K562 (cell line): ENCODE measurements around the gene HSPB1. TPM values are rescaled to one million over a fixed set of nuclear protein-coding genes. Genes with fewer than 3 reads are reported as not detected.

ENCODE experiments used
- ATAC-seq: fragments of 200-7000 bp; cut with Tn5 transposase; 3 replicates; pipeline ENCODE4 v1.9.1; 2020; ENCODE audit warnings: moderate library complexity
- BruUV-seq: library from RNA; stranded (reverse); fragments of 400-500 nt; replicated peaks from 2 replicates; lab custom pipeline; 2021; lab: Mats Ljungman, UMichigan
- CTCF ChIA-PET: fragments of 300-600 bp; formaldehyde crosslinking; extraction: SDS; loops from one replicate; lab custom pipeline; 2021; ENCODE audit warnings: low intra/inter-chr PET ratio; lab: Yijun Ruan, JAX
- POLR2A ChIA-PET: fragments of 300-600, 350-650 bp; sonication (Branson Sonifier 250); formaldehyde crosslinking; extraction: SDS; loops from one replicate; lab custom pipeline; 2021; ENCODE audit warnings: antibody characterized with exemption, inconsistent platforms; lab: Yijun Ruan, JAX
- DNase-seq, 4 experiments: peaks; one replicate each; pipeline versions ENCODE4 v3.0.0 to v3.0.0-alpha.2; 2011 to 2018; ENCODE audit warnings: low spot score in 3 of 4, mixed read lengths in 3 of 4; ENCODE audit errors: extremely low read depth in 1 of 4
- FAIRE-seq: peaks from 2 replicates; lab custom pipeline; 2011; peaks lifted over from hg19 to GRCh38; lab: Jason Lieb, UNC
- H2AFZ ChIP-seq: 2 replicates; pipeline ENCODE4 v1.6.0; 2011; ENCODE audit warnings: low read depth, low read length, control low read depth, inconsistent platforms
- H3K27ac ChIP-seq: fragments of 200-600 bp; 3 replicates; pipeline ENCODE4 v1.8.0; 2011; ENCODE audit warnings: low read depth, mild to moderate bottlenecking, control low read depth, inconsistent platforms, low read length, moderate library complexity, mixed read lengths; ENCODE audit errors: extremely low read depth
- H3K27me3 ChIP-seq, 2 experiments: fragments of 300-600 bp in 1 of 2; 2 replicates in 1 of 2; 3 replicates in 1 of 2; pipeline versions ENCODE4 v1.6.0 to v1.8.0; 2011; ENCODE audit warnings: inconsistent platforms in 2 of 2, low read length in 2 of 2, mild to moderate bottlenecking in 1 of 2, mixed read lengths in 1 of 2, moderate library complexity in 1 of 2; ENCODE audit not compliant: control insufficient read depth in 2 of 2, insufficient read depth in 2 of 2
- H3K36me3 ChIP-seq: fragments of 300-600 bp; 3 replicates; pipeline ENCODE4 v1.8.0; 2011; ENCODE audit warnings: mild to moderate bottlenecking, low read length, inconsistent platforms; ENCODE audit not compliant: control insufficient read depth, insufficient read depth
- H3K4me1 ChIP-seq, 2 experiments: fragments of 200-600 bp in 1 of 2; replicated peaks in 1 of 2; 2 replicates in 1 of 2; 3 replicates in 1 of 2; pipeline versions ENCODE4 v1.5.1 to v1.8.0; 2011; ENCODE audit warnings: inconsistent platforms in 2 of 2, low read length in 2 of 2, mild to moderate bottlenecking in 1 of 2, mixed read lengths in 1 of 2, moderate library complexity in 1 of 2; ENCODE audit not compliant: control insufficient read depth in 2 of 2, insufficient read depth in 2 of 2
- H3K4me2 ChIP-seq: 2 replicates; pipeline ENCODE4 v1.6.1; 2011; ENCODE audit warnings: low read length, control low read depth, inconsistent platforms, mixed read lengths; ENCODE audit not compliant: insufficient read depth
- H3K4me3 ChIP-seq: fragments of 200-600 bp; sonication (generic), shearing (Covaris generic); 2 replicates; pipeline ENCODE4 v1.5.1; 2016; ENCODE audit warnings: control low read depth, inconsistent platforms
- H3K79me2 ChIP-seq: fragments of 200-600 bp; 3 replicates; pipeline ENCODE4 v1.8.0; 2011; ENCODE audit warnings: low read length, inconsistent platforms; ENCODE audit not compliant: control insufficient read depth, insufficient read depth
- H3K9ac ChIP-seq, 2 experiments: 2 replicates each; pipeline versions ENCODE4 v1.6.0 to v1.6.1; 2011; ENCODE audit warnings: low read depth in 2 of 2, low read length in 2 of 2, control low read depth in 1 of 2, inconsistent platforms in 1 of 2, mild to moderate bottlenecking in 1 of 2, mixed read lengths in 1 of 2; ENCODE audit not compliant: insufficient read depth in 1 of 2
- H3K9me1 ChIP-seq: one replicate; pipeline ENCODE4 v1.6.0; 2011; ENCODE audit warnings: inconsistent platforms, mild to moderate bottlenecking, low read length, moderate library complexity; ENCODE audit not compliant: control insufficient read depth, insufficient read depth
- H3K9me3 ChIP-seq: replicated peaks from 2 replicates; pipeline ENCODE4 v1.5.1; 2011; ENCODE audit warnings: low read depth, low read length, inconsistent platforms; ENCODE audit not compliant: control insufficient read depth, insufficient read depth
- H4K20me1 ChIP-seq: replicated peaks from 2 replicates; pipeline ENCODE4 v1.6.1; 2011; ENCODE audit warnings: low read length, inconsistent platforms, mixed read lengths; ENCODE audit not compliant: control insufficient read depth, insufficient read depth
- ARID1B ChIP-seq: fragments of 450-650 bp; IDR thresholded peaks from 2 replicates; pipeline ENCODE4 v1.6.1; 2016; ENCODE audit warnings: antibody characterized with exemption, mild to moderate bottlenecking, inconsistent platforms
- CREBBP ChIP-seq: IDR thresholded peaks from one replicate; pipeline ENCODE4 v1.6.1; 2012; ENCODE audit warnings: low read depth, mild to moderate bottlenecking, control low read depth, inconsistent platforms, low read length
- CTBP1 ChIP-seq: fragments of 450-650 bp; IDR thresholded peaks from 2 replicates; pipeline ENCODE4 v1.6.1; 2016; ENCODE audit warnings: borderline replicate concordance
- EP300 ChIP-seq: IDR thresholded peaks from 2 replicates; pipeline ENCODE4 v1.6.1; 2012; ENCODE audit warnings: low read length, improper control_type of control experiment
- FOXA3 ChIP-seq, 2 experiments: fragments of 450-650 bp in 1 of 2; sonication (generic) in 1 of 2; formaldehyde crosslinking; IDR thresholded peaks in 1 of 2; conservative IDR thresholded peaks in 1 of 2; 2 replicates each; pipeline versions ENCODE4 v1.4.0 to v1.8.0; 2020 to 2022; ENCODE audit warnings: mild to moderate bottlenecking in 2 of 2, missing genetic modification reagents in 1 of 2
- HNRNPK ChIP-seq: fragments of 200-400 bp; formaldehyde crosslinking; IDR thresholded peaks from one replicate; pipeline ENCODE4 v1.6.1; 2018; ENCODE audit warnings: mild to moderate bottlenecking, low read depth, low read length; ENCODE audit not compliant: poor library complexity, severe bottlenecking
- MEIS2 ChIP-seq: fragments of 450-650 bp; IDR thresholded peaks from 2 replicates; pipeline ENCODE4 v1.6.1; 2014; ENCODE audit warnings: mild to moderate bottlenecking; ENCODE audit not compliant: partially characterized antibody
- NCOR1 ChIP-seq: fragments of 450-650 bp; IDR thresholded peaks from 2 replicates; pipeline ENCODE4 v1.6.1; 2016; ENCODE audit warnings: mild to moderate bottlenecking, moderate library complexity
- PHB ChIP-seq: fragments of 250-450 bp; sonication (Bioruptor Pico); IDR thresholded peaks from 2 replicates; pipeline ENCODE4 v1.5.0; 2021
- PML ChIP-seq: IDR thresholded peaks from 2 replicates; pipeline ENCODE4 v1.6.1; 2012; ENCODE audit warnings: low read length, inconsistent platforms
- POLR2B ChIP-seq: fragments of 450-650 bp; IDR thresholded peaks from 2 replicates; pipeline ENCODE4 v1.6.1; 2018; ENCODE audit warnings: low read depth; ENCODE audit not compliant: partially characterized antibody
- RFX5 ChIP-seq: IDR thresholded peaks from 2 replicates; pipeline ENCODE4 v1.6.1; 2011; ENCODE audit warnings: low read depth, mild to moderate bottlenecking, improper control_type of control experiment, low read length
- SMARCC2 ChIP-seq: fragments of 450-650 bp; IDR thresholded peaks from 2 replicates; pipeline ENCODE4 v1.6.1; 2017; ENCODE audit warnings: antibody characterized with exemption, moderate library complexity, mild to moderate bottlenecking, low read depth
- SRF ChIP-seq, 2 experiments: fragments of 250-450, 450-650 bp in 1 of 2; sonication (Bioruptor Pico) in 1 of 2; sonication (generic) in 1 of 2; formaldehyde crosslinking; IDR thresholded peaks; 2 replicates each; pipeline versions ENCODE4 v1.5.0 to v1.5.1; 2020 to 2022; ENCODE audit warnings: mild to moderate bottlenecking in 1 of 2, missing genetic modification reagents in 1 of 2
- STAT5A ChIP-seq: IDR thresholded peaks from 2 replicates; pipeline ENCODE4 v1.6.1; 2012; ENCODE audit warnings: low read length, inconsistent platforms, borderline replicate concordance
- ZFX ChIP-seq: sonication (generic); formaldehyde crosslinking; IDR thresholded peaks from 2 replicates; pipeline ENCODE4 v1.8.0; 2022; ENCODE audit warnings: mild to moderate bottlenecking, missing genetic modification reagents, moderate library complexity
- ZNF134 ChIP-seq: fragments of 250-450 bp; sonication (Bioruptor Pico); conservative IDR thresholded peaks from 2 replicates; pipeline ENCODE4 v1.4.0; 2020
- ZNF41 ChIP-seq: fragments of 250-450 bp; sonication (Bioruptor Pico); conservative IDR thresholded peaks from 2 replicates; pipeline ENCODE4 v1.4.0; 2020; ENCODE audit warnings: mild to moderate bottlenecking
- WGBS: fragments of 100-300 bp; shearing (Covaris generic); methylation state at CpG from one replicate; pipeline ENCODE4 v1.1.6; 2016; ENCODE audit warnings: low coverage, mixed read lengths; ENCODE audit not compliant: insufficient coverage; ENCODE audit errors: missing lambda C conversion rate; 5-methylcytosine and 5-hydroxymethylcytosine counted together
- in situ Hi-C: fragments of 300-500 bp; cut with MboI; formaldehyde crosslinking; loops from 4 replicates; pipeline ENCODE4 v1.15.0; 2018; ENCODE audit warnings: inconsistent platforms, mixed read lengths
- intact Hi-C: fragments of 100-400 bp; cut with micrococcal nuclease; formaldehyde crosslinking; loops from 2 replicates; pipeline ENCODE4 v1.14.2; 2022
- polyA plus RNA-seq, 8 experiments: library from polyadenylated mRNA; depleted of rRNA in 4 of 8; stranded (reverse) in 5 of 8; unstranded in 3 of 8; fragments of >200 nt; fragmentation: Nextera tagmentation in 2 of 8; fragmentation: Illumina TruSeq in 1 of 8; extraction: Ambion mirVana in 2 of 8; extraction: Trizol in 1 of 8; gene quantifications; 2 replicates each; pipeline versions ENCODE4 v1.2.1 to v1.2.3, GENCODE V29; 2011 to 2014; ENCODE audit warnings: inconsistent platforms in 1 of 8, missing spikeins in 1 of 8
- total RNA-seq, 7 experiments: library from RNA; depleted of rRNA in 6 of 7; stranded (reverse); fragments of >200 nt in 6 of 7; fragmentation: Illumina TruSeq in 2 of 7; extraction: Trizol in 2 of 7; gene quantifications; 2 replicates each; pipeline versions ENCODE4 v1.2.1 to v1.2.3, GENCODE V29; 2011 to 2021; ENCODE audit warnings: low replicate concordance in 1 of 7
- TF ChIP-seq, protein P1 (sequence below), 2 experiments: fragments of 250-450 bp in 1 of 2; fragments of 450-650 bp in 1 of 2; sonication (Bioruptor Pico) in 1 of 2; IDR thresholded peaks; 2 replicates each; pipeline versions ENCODE4 v1.6.1 to v1.8.0; 2016 to 2021; ENCODE audit warnings: mild to moderate bottlenecking in 2 of 2, moderate library complexity in 2 of 2, missing compliant biosample characterization in 1 of 2, missing genetic modification characterization in 1 of 2
- TF ChIP-seq, protein P2 (sequence below), 2 experiments: fragments of 450-650 bp in 1 of 2; IDR thresholded peaks; 2 replicates each; pipeline ENCODE4 v1.6.1; 2011 to 2017; ENCODE audit warnings: low read depth in 2 of 2, antibody characterized with exemption in 1 of 2, borderline replicate concordance in 1 of 2, low read length in 1 of 2, mild to moderate bottlenecking in 1 of 2, mixed read lengths in 1 of 2; ENCODE audit not compliant: control insufficient read depth in 1 of 2

Gene HSPB1
- total and polyA plus RNA-seq, 9 of the 15 experiments (the other 6 are each of a cell fraction or from before 2014, with no cell fraction given) = 27.1 to 522 (median 138) TPM

DNA sequence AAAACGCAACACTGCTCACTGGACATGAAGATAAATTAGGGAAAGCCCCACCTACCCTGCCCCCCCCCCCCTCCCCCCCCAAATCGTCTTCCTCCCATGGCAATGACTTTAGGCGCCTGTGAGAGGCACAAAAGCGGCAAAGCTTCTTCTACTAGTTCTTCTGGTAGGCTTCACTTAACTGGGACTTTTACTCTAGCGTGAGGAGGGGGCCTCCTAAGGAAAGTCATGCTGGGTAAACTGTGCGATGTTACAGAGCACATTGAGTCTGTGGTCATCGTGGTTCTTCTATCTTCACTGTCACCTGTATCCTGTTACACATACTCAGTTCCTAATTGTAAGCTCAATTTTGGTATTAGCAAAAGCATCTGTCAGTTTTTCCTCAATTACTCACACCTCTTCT is 25.1 kb downstream of the HSPB1 start:
- Histone ChIP-seq H3K36me3 (peaks cover 89% of the 10 kb centered on the region), H3K9ac (no peak overlapping the region), H3K9me1 (peaks cover 2% of the 10 kb centered on the region), H3K27me3 (no peaks in the 10 kb centered on the region), H3K4me2 (peak overlapping the region; percentile 9; the same call in 1 of the 2 replicates), H3K4me1 (peaks cover 10 to 18% of the 10 kb centered on the region in 2 experiments), H4K20me1 (peaks cover 24% of the 10 kb centered on the region), H3K27ac (peak overlapping the region; percentile 33; the same call in 2 of the 3 replicates), H3K79me2 (peaks cover 76% of the 10 kb centered on the region), H2AFZ (no peak overlapping the region), H3K4me3 (no peak overlapping the region), H3K9me3 (no peaks in the 10 kb centered on the region)
- intact Hi-C loops (no loop called here), in situ Hi-C loops (no loop called here)
- FAIRE-seq = no peak
- BruUV-seq = no TSS peak
- peak; percentile 41 for ATAC-seq
- peak in 3 of 4 experiments; percentile 51 to 59 (median 56) for DNase-seq
- POLR2A ChIA-PET = interaction anchor here (0.5 to 3.0 kb wide), 5 partner anchors 10 to 32 kb away, joined by 3 to 12 read pairs (median 3); no protein-coding TSS in a partner anchor
- CTCF ChIA-PET = no interaction called here
- 29% methylated on average over 6 of the region's 7 CpGs for WGBS
- peak; percentile 48; the same call in 1 of the 2 replicates for TF ChIP-seq PML
- TF ChIP-seq SRF (CRISPR knock-in tag; IDR thresholded peaks at IDR 0.05) = 0 out of 4 replicates have a peak, but pooled peaks of 1 of the 2 experiments have one; percentile 31
- TF ChIP-seq, protein P1, sequence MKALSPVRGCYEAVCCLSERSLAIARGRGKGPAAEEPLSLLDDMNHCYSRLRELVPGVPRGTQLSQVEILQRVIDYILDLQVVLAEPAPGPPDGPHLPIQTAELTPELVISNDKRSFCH (CRISPR knock-in tag; IDR thresholded peaks at IDR 0.05) = no peak
- TF ChIP-seq, protein P1 (tag; IDR thresholded peaks at IDR 0.05) = no peak
- TF ChIP-seq NCOR1 = peak; percentile 11; the same call in 1 of the 2 replicates
- TF ChIP-seq CTBP1 = 0 out of 2 replicates have a peak, but pooled peaks have one; percentile 20
- no peak for TF ChIP-seq ZNF134 (CRISPR knock-in tag)
- TF ChIP-seq ZNF41 = no peak
- TF ChIP-seq ARID1B = peak; percentile 73
- TF ChIP-seq FOXA3 (CRISPR knock-in tag; conservative IDR thresholded peaks at IDR 0.05 in 1 of 2, IDR thresholded peaks at IDR 0.05 in 1 of 2) = peak; percentile 9 to 81; a peak in 2 of 4 replicates
- no peak for TF ChIP-seq RFX5
- TF ChIP-seq EP300 = peak; percentile 36; the same call in 1 of the 2 replicates
- TF ChIP-seq, protein P2, sequence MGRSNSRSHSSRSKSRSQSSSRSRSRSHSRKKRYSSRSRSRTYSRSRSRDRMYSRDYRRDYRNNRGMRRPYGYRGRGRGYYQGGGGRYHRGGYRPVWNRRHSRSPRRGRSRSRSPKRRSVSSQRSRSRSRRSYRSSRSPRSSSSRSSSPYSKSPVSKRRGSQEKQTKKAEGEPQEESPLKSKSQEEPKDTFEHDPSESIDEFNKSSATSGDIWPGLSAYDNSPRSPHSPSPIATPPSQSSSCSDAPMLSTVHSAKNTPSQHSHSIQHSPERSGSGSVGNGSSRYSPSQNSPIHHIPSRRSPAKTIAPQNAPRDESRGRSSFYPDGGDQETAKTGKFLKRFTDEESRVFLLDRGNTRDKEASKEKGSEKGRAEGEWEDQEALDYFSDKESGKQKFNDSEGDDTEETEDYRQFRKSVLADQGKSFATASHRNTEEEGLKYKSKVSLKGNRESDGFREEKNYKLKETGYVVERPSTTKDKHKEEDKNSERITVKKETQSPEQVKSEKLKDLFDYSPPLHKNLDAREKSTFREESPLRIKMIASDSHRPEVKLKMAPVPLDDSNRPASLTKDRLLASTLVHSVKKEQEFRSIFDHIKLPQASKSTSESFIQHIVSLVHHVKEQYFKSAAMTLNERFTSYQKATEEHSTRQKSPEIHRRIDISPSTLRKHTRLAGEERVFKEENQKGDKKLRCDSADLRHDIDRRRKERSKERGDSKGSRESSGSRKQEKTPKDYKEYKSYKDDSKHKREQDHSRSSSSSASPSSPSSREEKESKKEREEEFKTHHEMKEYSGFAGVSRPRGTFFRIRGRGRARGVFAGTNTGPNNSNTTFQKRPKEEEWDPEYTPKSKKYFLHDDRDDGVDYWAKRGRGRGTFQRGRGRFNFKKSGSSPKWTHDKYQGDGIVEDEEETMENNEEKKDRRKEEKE (IDR thresholded peaks at IDR 0.05; ENCODE audit: borderline replicate concordance in 1 of 2, control insufficient read depth in 1 of 2, low read depth in 2 of 2, low read length in 1 of 2) = 0 out of 4 replicates have a peak, but pooled peaks of 1 of the 2 experiments have one; percentile 36
- no peak for TF ChIP-seq ZFX
- TF ChIP-seq CREBBP = no peak
- peak; percentile 18 for TF ChIP-seq POLR2B
- no peak for TF ChIP-seq SMARCC2
- peak; percentile 25 for TF ChIP-seq HNRNPK
- peak; percentile 6 for TF ChIP-seq MEIS2
- TF ChIP-seq PHB = no peak
- 0 out of 2 replicates have a peak, but pooled peaks have one; percentile 33 for TF ChIP-seq STAT5A
